Measurements from ENCODE around the gene ZMYM4.

ZMYM4 gene

GRCh38 chr1:35394386-35394785 lies 125.9 kb downstream of the ZMYM4 start:
- Histone ChIP-seq H3K27me3 (ENCODE audit: insufficient read depth, poor library complexity, severe bottlenecking) (no peaks in the 10 kb centered on the region), H3K27ac (replicated peaks) (no peak overlapping the region), H3K4me3 (replicated peaks; ENCODE audit: insufficient read depth, low read length) (no peak overlapping the region)
- TF ChIP-seq SPI1 (IDR thresholded peaks at IDR 0.05; ENCODE audit: borderline replicate concordance, low read depth) (no peak), CTCF (IDR thresholded peaks at IDR 0.05; ENCODE audit: insufficient read depth, low read length) (no peak), POLR2AphosphoS5 (IDR thresholded peaks at IDR 0.05; ENCODE audit: low read depth) (no peak), GABPA (IDR thresholded peaks at IDR 0.05; ENCODE audit: low read depth) (no peak), REST (IDR thresholded peaks at IDR 0.05; ENCODE audit: insufficient replicate concordance, low read depth) (no peak)
- DNase-seq (ENCODE audit: low read depth in 1 of 2, low spot score in 1 of 2), result no peak

GRCh38 chr1:35398739-35399138 lies 130.2 kb downstream of the ZMYM4 start:
- Histone ChIP-seq H3K27me3 (ENCODE audit: insufficient read depth, poor library complexity, severe bottlenecking) (no peaks in the 10 kb centered on the region), H3K4me3 (replicated peaks; ENCODE audit: insufficient read depth, low read length) (no peak overlapping the region), H3K27ac (replicated peaks) (no peak overlapping the region)
- DNase-seq (ENCODE audit: low read depth in 1 of 2, low spot score in 1 of 2), result no peak
- no peak for TF ChIP-seq GABPA (IDR thresholded peaks at IDR 0.05; ENCODE audit: low read depth)
- no peak for TF ChIP-seq SPI1 (IDR thresholded peaks at IDR 0.05; ENCODE audit: borderline replicate concordance, low read depth)
- no peak for TF ChIP-seq CTCF (IDR thresholded peaks at IDR 0.05; ENCODE audit: insufficient read depth, low read length)
- no peak for TF ChIP-seq REST (IDR thresholded peaks at IDR 0.05; ENCODE audit: insufficient replicate concordance, low read depth)
- no peak for TF ChIP-seq POLR2AphosphoS5 (IDR thresholded peaks at IDR 0.05; ENCODE audit: low read depth)

- TF ChIP-seq REST (IDR thresholded peaks at IDR 0.05; ENCODE audit: insufficient replicate concordance, low read depth), result no peak
- TF ChIP-seq CTCF (IDR thresholded peaks at IDR 0.05; ENCODE audit: insufficient read depth, low read length), result no peak
- TF ChIP-seq POLR2AphosphoS5 (IDR thresholded peaks at IDR 0.05; ENCODE audit: low read depth), result no peak
- no peak for TF ChIP-seq SPI1 (IDR thresholded peaks at IDR 0.05; ENCODE audit: borderline replicate concordance, low read depth)
- no peak for TF ChIP-seq GABPA (IDR thresholded peaks at IDR 0.05; ENCODE audit: low read depth)
- no peak overlapping the region for H3K4me3 ChIP-seq (replicated peaks; ENCODE audit: insufficient read depth, low read length)
- H3K27ac ChIP-seq (replicated peaks), result no peak overlapping the region
- DNase-seq (ENCODE audit: low read depth in 1 of 2, low spot score in 1 of 2), result no peak
- H3K27me3 ChIP-seq (ENCODE audit: insufficient read depth, poor library complexity, severe bottlenecking), result no peaks in the 10 kb centered on the region
Measured at GRCh38 chr1:35401049-35401448, 132.5 kb downstream of the ZMYM4 start.
